HL-60 (cell line): ENCODE results near the gene NFIX.

Source experiments
- DNase-seq, 2 experiments: peaks; one replicate each; pipeline ENCODE4 v3.0.0-alpha.2; 2010 to 2020; ENCODE audit warnings: low read depth in 1 of 2, low spot score in 1 of 2
- H3K27ac ChIP-seq: fragments of 250-450 bp; sonication (Bioruptor Pico); replicated peaks from 2 replicates; pipeline ENCODE4 v1.5.1; 2020; ENCODE audit warnings: mild to moderate bottlenecking, moderate library complexity
- H3K27me3 ChIP-seq: fragments of 250-450 bp; sonication (Bioruptor Pico); 2 replicates; pipeline ENCODE4 v1.5.1; 2021; ENCODE audit warnings: mild to moderate bottlenecking, moderate library complexity; ENCODE audit not compliant: insufficient read depth, poor library complexity, severe bottlenecking
- H3K4me3 ChIP-seq: replicated peaks from 2 replicates; pipeline ENCODE4 v1.5.1; 2011; ENCODE audit warnings: mild to moderate bottlenecking, control low read depth, low read length; ENCODE audit not compliant: insufficient read depth
- CTCF ChIP-seq: IDR thresholded peaks from one replicate; pipeline ENCODE4 v1.5.1; 2011; ENCODE audit warnings: low read length, control low read depth, inconsistent platforms; ENCODE audit not compliant: insufficient read depth
- GABPA ChIP-seq: IDR thresholded peaks from 2 replicates; pipeline ENCODE4 v1.6.1; 2012; ENCODE audit warnings: low read depth
- POLR2AphosphoS5 ChIP-seq: IDR thresholded peaks from 2 replicates; pipeline ENCODE4 v1.6.1; 2012; ENCODE audit warnings: low read depth
- REST ChIP-seq: IDR thresholded peaks from 2 replicates; pipeline ENCODE4 v1.6.1; 2012; ENCODE audit warnings: low read depth; ENCODE audit not compliant: insufficient replicate concordance
- SPI1 ChIP-seq: IDR thresholded peaks from 2 replicates; pipeline ENCODE4 v1.6.1; 2012; ENCODE audit warnings: low read depth, mild to moderate bottlenecking, borderline replicate concordance

Gene NFIX

GRCh38 chr19:13031917-13032623 is 36.8 kb downstream of the NFIX start:
- no peak for TF ChIP-seq CTCF
- Histone ChIP-seq H3K27me3 (no peaks in the 10 kb centered on the region), H3K4me3 (no peak overlapping the region), H3K27ac (no peak overlapping the region)
- no peak for DNase-seq

- Histone ChIP-seq H3K27me3 (no peaks in the 10 kb centered on the region), H3K27ac (no peak overlapping the region), H3K4me3 (no peak overlapping the region)
- DNase-seq: no peak
- no peak for TF ChIP-seq GABPA
- TF ChIP-seq CTCF: no peak
- TF ChIP-seq POLR2AphosphoS5: no peak
- TF ChIP-seq REST: no peak
- no peak for TF ChIP-seq SPI1
These were observed 37.6 kb downstream of the NFIX start for GRCh38 chr19:13032837-13033236.

GRCh38 chr19:13033244-13033643 is 38.0 kb downstream of the NFIX start:
- no peak overlapping the region for H3K4me3 ChIP-seq
- TF ChIP-seq GABPA (no peak), REST (no peak), SPI1 (no peak), CTCF (no peak), POLR2AphosphoS5 (no peak)
- no peaks in the 10 kb centered on the region for H3K27me3 ChIP-seq
- DNase-seq: peak in 1 of 2 experiments; percentile 33
- H3K27ac ChIP-seq: no peak overlapping the region
